NK-92 (cell line): ENCODE results near the gene CPEB2.

Experiments
- DNase-seq: peaks from one replicate; lab custom pipeline; 2025; ENCODE audit not compliant: unreplicated experiment; lab: John Stamatoyannopoulos, UW

Gene CPEB2

GRCh38 chr4:15116509-15117079 is 114.3 kb downstream of the CPEB2 start:
- no peak for DNase-seq

GRCh38 chr4:15117270-15117946 is 115.1 kb downstream of the CPEB2 start:
- DNase-seq: no peak

GRCh38 chr4:15118292-15118691 is 116.0 kb downstream of the CPEB2 start:
- no peak for DNase-seq
